CD8-positive, alpha-beta memory T cell (primary cell): ENCODE data around the gene IFIT1B. TPM values are rescaled to one million over a fixed set of nuclear protein-coding genes. Genes with fewer than 3 reads are reported as not detected.

ENCODE experiments used
- CTCF ChIA-PET: fragments of 350-600 bp; sonication (Branson Sonifier 250); formaldehyde crosslinking; loops from one replicate; lab custom pipeline; 2021; ENCODE audit warnings: antibody characterized with exemption; lab: Charles Lee
- POLR2A ChIA-PET: fragments of 350-600 bp; sonication (Branson Sonifier 250); formaldehyde crosslinking; loops from one replicate; lab custom pipeline; 2021; ENCODE audit warnings: antibody characterized with exemption; lab: Charles Lee
- DNase-seq, 5 donors: peaks; one replicate each; pipeline versions ENCODE4 v3.0.0 to v3.0.0-alpha.2; 2020 to 2022; ENCODE audit warnings: mixed read lengths in 1 of 5
- H3K27ac ChIP-seq: one replicate; pipeline ENCODE4 v1.7.0; 2013; ENCODE audit warnings: low read depth, mild to moderate bottlenecking, low read length, moderate library complexity
- H3K27me3 ChIP-seq: 2 replicates; pipeline ENCODE4 v1.7.0; 2013; ENCODE audit warnings: low read length, mild to moderate bottlenecking; ENCODE audit not compliant: insufficient read depth, poor library complexity, severe bottlenecking
- H3K36me3 ChIP-seq: 2 replicates; pipeline ENCODE4 v1.7.0; 2013; ENCODE audit warnings: mild to moderate bottlenecking, low read length, moderate library complexity; ENCODE audit not compliant: insufficient read depth
- H3K4me1 ChIP-seq: 2 replicates; pipeline ENCODE4 v1.7.0; 2013; ENCODE audit warnings: mild to moderate bottlenecking, low read length, moderate library complexity; ENCODE audit not compliant: insufficient read depth
- H3K4me3 ChIP-seq: 2 replicates; pipeline ENCODE4 v1.7.0; 2013; ENCODE audit warnings: mild to moderate bottlenecking, low read length
- H3K9me3 ChIP-seq: 2 replicates; pipeline ENCODE4 v1.7.0; 2013; ENCODE audit warnings: mild to moderate bottlenecking, low read length
- H3K27ac Mint-ChIP-seq, 8 donors: one replicate each; pipeline ENCODE4 v1.8.0; 2020 to 2021; ENCODE audit warnings: mixed read lengths in 8 of 8, mild to moderate bottlenecking in 6 of 8, inconsistent platforms in 3 of 8, moderate library complexity in 3 of 8
- H3K27me3 Mint-ChIP-seq, 2 donors: one replicate each; pipeline ENCODE4 v1.8.0; 2020 to 2021; ENCODE audit warnings: mixed read lengths in 2 of 2, mild to moderate bottlenecking in 1 of 2, moderate library complexity in 1 of 2
- H3K36me3 Mint-ChIP-seq, 3 donors: one replicate each; pipeline ENCODE4 v1.8.0; 2020 to 2021; ENCODE audit warnings: mixed read lengths in 3 of 3, inconsistent platforms in 1 of 3, mild to moderate bottlenecking in 1 of 3
- H3K4me1 Mint-ChIP-seq, 3 donors: one replicate each; pipeline ENCODE4 v1.8.0; 2020 to 2021; ENCODE audit warnings: mixed read lengths in 3 of 3, inconsistent platforms in 1 of 3, mild to moderate bottlenecking in 1 of 3
- H3K4me3 Mint-ChIP-seq, 7 donors: one replicate each; pipeline ENCODE4 v1.8.0; 2020 to 2021; ENCODE audit warnings: mixed read lengths in 7 of 7, mild to moderate bottlenecking in 6 of 7, moderate library complexity in 4 of 7, inconsistent platforms in 2 of 7
- H3K9me3 Mint-ChIP-seq, 5 donors: one replicate each; pipeline ENCODE4 v1.8.0; 2020 to 2022; ENCODE audit warnings: mixed read lengths in 5 of 5, mild to moderate bottlenecking in 3 of 5, moderate library complexity in 2 of 5, inconsistent platforms in 1 of 5
- polyA plus RNA-seq: library from polyadenylated mRNA; unstranded; fragments of 300-500 nt; fragmentation: Illumina TruSeq; gene quantifications from one replicate; pipeline ENCODE4 v1.2.3, GENCODE V29; 2021
- total RNA-seq, 2 experiments: library from RNA; stranded (reverse); gene quantifications; one replicate each; pipeline ENCODE4 v1.2.3, GENCODE V29; 2021

The IFIT1B gene
- total and polyA plus RNA-seq, 3 experiments from 2014 or later = 0.14 TPM; not detected in 2

DNA sequence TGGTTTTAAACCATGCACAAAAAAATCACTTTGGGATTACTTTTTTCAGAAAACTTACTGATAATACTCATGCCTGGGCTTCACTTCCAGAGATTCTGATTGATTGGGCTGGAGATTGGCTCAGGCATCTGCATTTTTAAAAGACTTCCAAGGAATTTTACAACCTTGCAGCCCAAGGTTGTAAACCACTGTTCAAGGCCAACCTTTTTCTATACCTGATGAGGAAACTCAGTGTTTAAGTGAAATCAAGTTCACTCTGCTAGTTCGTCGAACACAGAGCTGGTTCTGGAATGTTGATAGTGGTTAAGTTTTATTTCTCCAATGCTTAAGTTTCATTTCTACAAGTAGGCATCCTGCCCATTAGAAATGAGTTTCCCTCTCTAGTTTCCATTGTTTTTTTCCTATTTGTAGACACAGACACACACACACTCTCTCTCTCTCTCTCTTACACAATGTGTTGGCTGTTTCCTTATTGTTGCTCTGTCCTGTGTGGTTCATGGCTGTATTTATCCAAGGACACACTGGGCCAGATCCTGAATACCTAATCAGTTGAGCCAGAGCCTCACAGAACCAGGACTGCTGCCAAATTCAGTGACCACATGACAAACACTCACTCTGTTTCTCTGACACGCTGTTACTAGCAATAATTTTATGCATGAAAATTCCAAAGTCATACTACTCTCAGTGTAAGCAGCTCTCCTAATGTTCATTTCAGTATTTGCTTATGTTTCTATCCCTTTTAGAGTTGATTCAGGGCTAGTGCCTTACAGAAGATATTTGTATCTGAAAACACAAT, 3.7 kb upstream of the IFIT1B start:
- no peaks in the 10 kb centered on the region for H3K4me1 ChIP-seq
- H3K27ac Mint-ChIP-seq = peak overlapping the region in 1 of 8 donors; percentile 32
- H3K4me3 ChIP-seq = no peak overlapping the region
- H3K27ac ChIP-seq = peak overlapping the region; percentile 13
- H3K36me3 Mint-ChIP-seq = peaks cover 0 to 3% (median 0%) of the 10 kb centered on the region in 3 donors
- H3K4me3 Mint-ChIP-seq = no peak overlapping the region
- CTCF ChIA-PET = no interaction called here
- H3K9me3 ChIP-seq = no peaks in the 10 kb centered on the region
- POLR2A ChIA-PET = no interaction called here
- H3K27me3 ChIP-seq = no peaks in the 10 kb centered on the region
- no peaks in the 10 kb centered on the region for H3K36me3 ChIP-seq
- no peaks in the 10 kb centered on the region for H3K9me3 Mint-ChIP-seq
- no peaks in the 10 kb centered on the region for H3K4me1 Mint-ChIP-seq
- DNase-seq = no peak
- peaks cover 5 to 25% of the 10 kb centered on the region in 2 donors for H3K27me3 Mint-ChIP-seq

DNA sequence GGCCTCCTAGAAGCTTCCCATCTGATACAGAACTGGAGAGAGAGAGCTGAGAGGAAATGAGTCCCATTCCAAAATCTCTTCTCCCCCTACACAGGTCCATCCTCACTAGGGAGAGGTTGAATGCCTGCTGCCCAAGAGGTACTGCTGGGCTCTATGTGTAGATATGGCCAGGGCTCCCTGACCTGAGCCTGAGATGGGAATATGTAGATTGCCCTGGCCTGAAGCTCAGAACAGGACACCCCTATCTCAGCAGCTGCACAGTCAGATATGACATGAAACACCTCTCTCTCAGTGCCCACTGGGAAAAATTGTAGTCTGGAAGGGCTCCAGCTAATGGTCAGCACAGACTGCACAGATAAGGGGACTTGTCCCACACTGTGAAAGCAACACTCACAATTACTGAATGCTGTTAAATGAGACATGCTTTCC, 3.1 kb upstream of the IFIT1B start:
- H3K36me3 Mint-ChIP-seq = peaks cover 0 to 3% (median 0%) of the 10 kb centered on the region in 3 donors
- POLR2A ChIA-PET = no interaction called here
- H3K4me3 Mint-ChIP-seq = no peak overlapping the region
- H3K27me3 ChIP-seq = no peaks in the 10 kb centered on the region
- H3K36me3 ChIP-seq = no peaks in the 10 kb centered on the region
- no peaks in the 10 kb centered on the region for H3K9me3 ChIP-seq
- peaks cover 5 to 22% of the 10 kb centered on the region in 2 donors for H3K27me3 Mint-ChIP-seq
- no peak overlapping the region for H3K4me3 ChIP-seq
- H3K4me1 Mint-ChIP-seq = no peaks in the 10 kb centered on the region
- H3K27ac ChIP-seq = peak overlapping the region; percentile 13
- CTCF ChIA-PET = no interaction called here
- no peak for DNase-seq
- H3K9me3 Mint-ChIP-seq = no peaks in the 10 kb centered on the region
- H3K4me1 ChIP-seq = no peaks in the 10 kb centered on the region
- no peak overlapping the region for H3K27ac Mint-ChIP-seq

DNA sequence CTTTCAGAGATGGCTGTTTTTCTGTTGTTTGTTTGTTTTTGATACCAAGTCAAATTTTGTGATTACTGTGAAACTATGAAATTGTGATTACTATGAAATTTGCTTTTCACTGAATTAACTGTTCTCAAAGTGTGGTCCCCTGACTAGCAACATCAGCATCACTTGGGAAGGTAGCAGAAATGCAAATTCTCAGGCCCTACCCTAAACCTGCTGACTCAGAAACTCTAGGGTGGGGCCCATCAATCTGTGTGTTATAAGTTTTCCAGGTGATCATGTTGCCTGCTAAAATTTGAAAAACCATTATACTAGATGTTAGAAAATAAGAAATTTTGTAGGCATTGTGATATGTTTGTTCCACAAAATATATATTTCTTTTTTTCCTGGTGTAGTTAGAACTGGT, 1.2 kb downstream of the IFIT1B start:
- ChIA-PET CTCF (interaction anchor here (1.1 kb wide), 1 partner anchor 16 kb away, joined by 3 read pairs; no protein-coding TSS in a partner anchor), POLR2A (no interaction called here)
- Histone ChIP-seq H3K9me3 (no peaks in the 10 kb centered on the region), H3K36me3 (no peaks in the 10 kb centered on the region), H3K4me1 (no peaks in the 10 kb centered on the region), H3K27ac (no peak overlapping the region), H3K27me3 (no peaks in the 10 kb centered on the region), H3K4me3 (no peak overlapping the region)
- no peaks in the 10 kb centered on the region for H3K9me3 Mint-ChIP-seq
- no peak overlapping the region for H3K4me3 Mint-ChIP-seq
- H3K36me3 Mint-ChIP-seq = peaks cover 0 to 3% (median 2%) of the 10 kb centered on the region in 3 donors
- H3K27me3 Mint-ChIP-seq = peaks cover 2 to 3% of the 10 kb centered on the region in 2 donors
- H3K27ac Mint-ChIP-seq = no peak overlapping the region
- H3K4me1 Mint-ChIP-seq = no peaks in the 10 kb centered on the region
- DNase-seq = no peak

DNA sequence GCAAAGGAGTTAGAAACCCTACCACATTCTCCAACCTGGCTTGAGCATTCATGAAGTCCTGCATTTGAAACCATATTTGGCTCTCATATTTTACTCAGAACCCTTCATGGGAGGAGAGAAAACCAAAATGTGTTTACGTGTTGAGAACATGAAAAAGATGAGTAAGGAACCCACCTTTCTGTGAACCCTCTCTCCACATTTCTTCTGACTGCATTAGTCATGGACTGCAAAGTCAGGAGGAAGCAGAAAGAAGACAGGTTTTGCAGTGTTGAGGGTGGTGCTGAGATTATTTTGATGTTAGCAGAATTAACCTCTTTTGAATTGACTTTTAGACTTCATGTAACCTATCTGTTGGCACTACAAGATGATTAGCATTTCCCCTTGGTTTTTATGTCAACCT, 4.9 kb downstream of the IFIT1B start:
- ChIA-PET POLR2A (no interaction called here), CTCF (no interaction called here)
- H3K9me3 ChIP-seq = no peaks in the 10 kb centered on the region
- H3K4me1 ChIP-seq = no peaks in the 10 kb centered on the region
- Mint-ChIP-seq H3K27me3 (peaks cover 0 to 4% of the 10 kb centered on the region in 2 donors), H3K9me3 (no peaks in the 10 kb centered on the region), H3K27ac (no peak overlapping the region), H3K36me3 (peaks cover 0 to 2% (median 0%) of the 10 kb centered on the region in 3 donors), H3K4me1 (no peaks in the 10 kb centered on the region), H3K4me3 (no peak overlapping the region)
- no peak for DNase-seq
- no peak overlapping the region for H3K4me3 ChIP-seq
- H3K36me3 ChIP-seq = no peaks in the 10 kb centered on the region
- H3K27me3 ChIP-seq = no peaks in the 10 kb centered on the region
- no peak overlapping the region for H3K27ac ChIP-seq

DNA sequence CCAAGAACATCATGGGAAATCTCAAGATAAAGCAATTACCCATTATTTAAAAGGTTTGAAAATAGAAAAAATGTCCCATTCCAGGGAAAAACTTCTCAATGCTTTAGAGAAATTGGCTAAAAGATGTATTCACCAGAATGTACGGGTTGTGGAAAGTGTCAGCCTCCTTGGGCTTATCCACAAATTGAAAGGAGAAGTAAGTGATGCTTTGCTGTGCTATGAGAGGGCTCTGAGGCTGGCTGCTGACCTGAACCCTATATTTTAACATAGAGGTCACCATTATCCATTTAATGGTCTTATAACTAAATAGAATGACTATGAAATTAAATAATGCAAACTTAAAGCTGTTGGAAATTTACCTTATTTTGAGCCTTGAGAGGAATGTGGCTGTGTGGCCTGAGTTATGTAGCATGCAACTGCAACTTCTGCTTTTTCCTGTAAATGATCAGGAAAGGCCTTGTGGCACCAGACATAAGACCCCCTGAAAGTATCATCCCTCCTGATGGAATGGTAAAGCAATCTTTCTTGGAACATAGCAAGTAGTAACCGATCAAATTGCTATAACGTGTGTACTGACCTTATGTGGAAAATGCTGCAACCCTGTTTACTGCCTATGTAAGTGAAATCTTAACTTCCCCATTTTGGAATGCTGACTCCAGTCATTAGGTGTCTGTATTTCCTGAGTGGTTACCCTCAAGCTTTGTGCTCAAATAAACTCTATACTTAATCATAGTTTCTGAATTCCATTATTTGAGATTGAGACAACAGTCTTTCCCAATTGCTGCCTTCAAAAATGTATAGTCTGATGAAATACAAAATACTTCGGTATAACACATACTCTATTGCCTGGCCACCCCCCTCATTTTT, 6.9 kb downstream of the IFIT1B start:
- POLR2A ChIA-PET = no interaction called here
- H3K9me3 Mint-ChIP-seq = no peaks in the 10 kb centered on the region
- H3K4me3 ChIP-seq = no peak overlapping the region
- no peak for DNase-seq
- no peak overlapping the region for H3K27ac ChIP-seq
- CTCF ChIA-PET = interaction anchor here (0.8 kb wide), 1 partner anchor 78 kb away, joined by 3 read pairs; no protein-coding TSS in a partner anchor
- H3K27me3 Mint-ChIP-seq = peaks cover 0 to 1% of the 10 kb centered on the region in 2 donors
- no peaks in the 10 kb centered on the region for H3K9me3 ChIP-seq
- no peaks in the 10 kb centered on the region for H3K4me1 ChIP-seq
- peaks cover 0 to 2% (median 0%) of the 10 kb centered on the region in 3 donors for H3K36me3 Mint-ChIP-seq
- no peak overlapping the region for H3K27ac Mint-ChIP-seq
- no peaks in the 10 kb centered on the region for H3K36me3 ChIP-seq
- no peaks in the 10 kb centered on the region for H3K4me1 Mint-ChIP-seq
- H3K27me3 ChIP-seq = no peaks in the 10 kb centered on the region
- H3K4me3 Mint-ChIP-seq = no peak overlapping the region

DNA sequence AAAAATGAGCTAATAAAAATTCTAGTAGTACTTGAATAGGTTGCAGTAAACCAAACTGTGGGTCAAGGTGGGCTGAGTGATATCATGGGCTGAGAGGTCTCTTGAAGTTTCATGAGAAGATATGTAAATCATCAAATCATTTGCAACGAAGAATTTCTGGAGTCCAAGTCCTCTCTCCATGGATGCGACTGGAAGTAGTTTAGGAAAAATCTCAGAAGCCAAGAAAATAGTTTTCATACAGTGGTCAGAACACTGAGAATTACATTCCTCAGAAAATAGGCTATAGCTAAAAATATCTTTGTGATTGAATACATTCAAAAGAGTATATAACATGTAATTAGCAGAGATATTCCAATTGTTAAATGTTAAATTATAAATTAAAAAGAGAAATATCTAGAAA, 10.9 kb downstream of the IFIT1B start:
- H3K27ac ChIP-seq = no peak overlapping the region
- peaks cover 11% of the 10 kb centered on the region for H3K4me1 ChIP-seq
- ChIA-PET CTCF (interaction anchor here (0.8 kb wide), 1 partner anchor 20 kb away, joined by 3 read pairs; no protein-coding TSS in a partner anchor), POLR2A (no interaction called here)
- no peak overlapping the region for H3K4me3 ChIP-seq
- Mint-ChIP-seq H3K27ac (no peak overlapping the region), H3K36me3 (peaks cover 0 to 3% (median 0%) of the 10 kb centered on the region in 3 donors), H3K4me3 (peak overlapping the region in 1 of 7 donors; percentile 28), H3K9me3 (no peaks in the 10 kb centered on the region), H3K4me1 (peaks cover 16 to 22% (median 22%) of the 10 kb centered on the region in 3 donors), H3K27me3 (peaks cover 0 to 1% of the 10 kb centered on the region in 2 donors)
- no peaks in the 10 kb centered on the region for H3K36me3 ChIP-seq
- no peaks in the 10 kb centered on the region for H3K9me3 ChIP-seq
- no peak for DNase-seq
- H3K27me3 ChIP-seq = no peaks in the 10 kb centered on the region

DNA sequence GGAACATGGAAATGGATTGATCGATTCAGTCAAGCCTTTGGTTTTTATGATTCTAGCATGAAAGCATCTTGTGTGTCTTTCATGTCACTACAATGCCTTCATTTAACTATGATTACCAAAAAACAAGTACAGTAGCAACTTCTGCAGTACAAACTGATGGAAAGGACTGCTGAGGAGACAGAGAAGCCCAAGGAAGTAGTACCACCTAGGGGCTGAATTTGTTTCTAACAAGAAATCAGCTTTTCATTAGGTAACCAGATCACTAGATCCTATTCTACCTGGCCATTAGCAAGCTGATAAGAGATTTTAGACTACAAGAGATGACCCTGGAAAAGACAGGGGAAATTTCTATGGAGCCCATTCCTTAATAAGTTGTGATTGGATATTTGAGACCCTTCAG, 11.4 kb downstream of the IFIT1B start:
- no peak overlapping the region for H3K4me3 ChIP-seq

More for the DNA sequence above, 11.4 kb downstream of the IFIT1B start:
- H3K27ac Mint-ChIP-seq = peak overlapping the region in 2 of 8 donors; percentile 21 to 33
- no peak for DNase-seq
- H3K9me3 Mint-ChIP-seq = no peaks in the 10 kb centered on the region
- peaks cover 0 to 3% (median 0%) of the 10 kb centered on the region in 3 donors for H3K36me3 Mint-ChIP-seq
- H3K9me3 ChIP-seq = no peaks in the 10 kb centered on the region
- peak overlapping the region in 1 of 7 donors; percentile 48 for H3K4me3 Mint-ChIP-seq
- CTCF ChIA-PET = no interaction called here
- H3K36me3 ChIP-seq = no peaks in the 10 kb centered on the region
- POLR2A ChIA-PET = no interaction called here
- peaks cover 0 to 1% of the 10 kb centered on the region in 2 donors for H3K27me3 Mint-ChIP-seq
- peaks cover 16 to 26% (median 25%) of the 10 kb centered on the region in 3 donors for H3K4me1 Mint-ChIP-seq
- H3K27ac ChIP-seq = no peak overlapping the region
- peaks cover 15% of the 10 kb centered on the region for H3K4me1 ChIP-seq
- H3K27me3 ChIP-seq = no peaks in the 10 kb centered on the region
